Measurements from ENCODE around the gene POMC. TPM values are rescaled to one million over a fixed set of nuclear protein-coding genes. Genes with fewer than 3 reads are reported as not detected.

POMC gene
- total RNA-seq, 1 experiment from 2014 or later, result not detected

DNA sequence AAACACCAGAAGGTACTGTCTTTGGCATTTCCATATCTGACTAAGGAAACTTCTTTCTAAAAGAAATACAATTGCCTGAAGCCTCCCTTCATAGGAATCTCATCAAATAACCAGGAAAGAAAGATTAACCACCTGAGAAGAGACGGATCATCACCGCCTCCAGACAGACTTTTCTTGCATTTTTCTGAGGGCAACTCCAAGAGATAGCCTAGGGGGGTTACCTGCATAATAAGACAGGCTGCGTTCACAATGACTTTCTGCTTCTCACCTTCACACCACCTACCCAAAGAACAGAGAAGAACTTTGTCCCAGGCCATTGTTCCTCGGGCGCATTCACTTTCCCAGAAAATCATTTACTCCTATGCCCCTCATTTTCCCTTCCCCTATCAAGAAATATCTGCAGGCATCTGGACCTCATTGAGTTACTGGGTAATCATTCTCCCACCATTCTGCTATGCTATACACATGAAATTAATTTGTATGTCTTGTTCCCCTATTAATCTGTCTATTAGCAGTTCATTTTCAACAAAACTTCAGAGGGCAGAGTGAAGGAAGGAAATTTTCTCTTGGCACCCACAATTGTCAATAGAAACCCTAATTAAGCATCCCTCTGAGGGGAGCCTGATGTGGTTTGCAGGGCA lies 8.3 kb upstream of the POMC start:
- CTCF ChIA-PET, result no interaction called here
- intact Hi-C loops (cut with micrococcal nuclease; ENCODE audit: unreplicated experiment), result no loop called here
- no peaks in the 10 kb centered on the region for H3K9me3 Mint-ChIP-seq (ENCODE audit: low read depth, unreplicated experiment)

DNA sequence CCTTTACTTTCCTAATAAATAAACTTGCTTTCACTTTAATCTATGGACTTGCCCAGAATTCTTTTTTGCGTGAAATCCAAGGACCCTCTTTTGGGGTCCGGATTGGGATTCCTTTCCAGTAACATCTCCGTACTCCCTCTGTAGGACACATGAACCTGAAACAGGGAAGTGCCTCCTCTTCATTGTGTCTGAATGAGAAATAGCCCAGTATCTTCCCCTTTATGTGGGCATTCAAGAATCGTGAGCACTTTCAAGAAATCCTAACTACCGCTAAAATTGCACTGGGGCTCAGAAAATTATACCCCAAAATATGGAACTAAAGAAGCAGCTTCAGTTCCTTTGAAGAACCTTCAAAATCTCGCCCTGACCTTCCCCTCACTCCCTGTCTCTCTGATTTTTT lies 7.8 kb upstream of the POMC start:
- no peaks in the 10 kb centered on the region for H3K36me3 Mint-ChIP-seq (ENCODE audit: insufficient read depth, unreplicated experiment)
- intact Hi-C loops (cut with micrococcal nuclease; ENCODE audit: unreplicated experiment), result no loop called here
- H3K27ac Mint-ChIP-seq (ENCODE audit: unreplicated experiment), result no peak overlapping the region
- H3K9me3 Mint-ChIP-seq (ENCODE audit: low read depth, unreplicated experiment), result no peaks in the 10 kb centered on the region
- H3K4me1 Mint-ChIP-seq (ENCODE audit: low read depth, unreplicated experiment), result no peaks in the 10 kb centered on the region
- CTCF ChIA-PET, result no interaction called here
- H3K4me3 Mint-ChIP-seq (ENCODE audit: low read depth, unreplicated experiment), result no peak overlapping the region
- BruUV-seq (replicated peaks), result no TSS peak
- DNase-seq, result no peak
- H3K27me3 Mint-ChIP-seq (ENCODE audit: unreplicated experiment), result peaks cover 79% of the 10 kb centered on the region
- TF ChIP-seq, protein P1, sequence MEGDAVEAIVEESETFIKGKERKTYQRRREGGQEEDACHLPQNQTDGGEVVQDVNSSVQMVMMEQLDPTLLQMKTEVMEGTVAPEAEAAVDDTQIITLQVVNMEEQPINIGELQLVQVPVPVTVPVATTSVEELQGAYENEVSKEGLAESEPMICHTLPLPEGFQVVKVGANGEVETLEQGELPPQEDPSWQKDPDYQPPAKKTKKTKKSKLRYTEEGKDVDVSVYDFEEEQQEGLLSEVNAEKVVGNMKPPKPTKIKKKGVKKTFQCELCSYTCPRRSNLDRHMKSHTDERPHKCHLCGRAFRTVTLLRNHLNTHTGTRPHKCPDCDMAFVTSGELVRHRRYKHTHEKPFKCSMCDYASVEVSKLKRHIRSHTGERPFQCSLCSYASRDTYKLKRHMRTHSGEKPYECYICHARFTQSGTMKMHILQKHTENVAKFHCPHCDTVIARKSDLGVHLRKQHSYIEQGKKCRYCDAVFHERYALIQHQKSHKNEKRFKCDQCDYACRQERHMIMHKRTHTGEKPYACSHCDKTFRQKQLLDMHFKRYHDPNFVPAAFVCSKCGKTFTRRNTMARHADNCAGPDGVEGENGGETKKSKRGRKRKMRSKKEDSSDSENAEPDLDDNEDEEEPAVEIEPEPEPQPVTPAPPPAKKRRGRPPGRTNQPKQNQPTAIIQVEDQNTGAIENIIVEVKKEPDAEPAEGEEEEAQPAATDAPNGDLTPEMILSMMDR (IDR thresholded peaks at IDR 0.05; ENCODE audit: unreplicated experiment), result no peak

More for the DNA sequence above, 8.3 kb upstream of the POMC start:
- Mint-ChIP-seq H3K4me1 (ENCODE audit: low read depth, unreplicated experiment) (no peaks in the 10 kb centered on the region), H3K36me3 (ENCODE audit: insufficient read depth, unreplicated experiment) (no peaks in the 10 kb centered on the region), H3K27me3 (ENCODE audit: unreplicated experiment) (peaks cover 74% of the 10 kb centered on the region), H3K27ac (ENCODE audit: unreplicated experiment) (no peak overlapping the region), H3K4me3 (ENCODE audit: low read depth, unreplicated experiment) (no peak overlapping the region)
- no peak for DNase-seq
- no TSS peak for BruUV-seq (replicated peaks)
- TF ChIP-seq, protein P1 (IDR thresholded peaks at IDR 0.05; ENCODE audit: unreplicated experiment), result no peak

DNA sequence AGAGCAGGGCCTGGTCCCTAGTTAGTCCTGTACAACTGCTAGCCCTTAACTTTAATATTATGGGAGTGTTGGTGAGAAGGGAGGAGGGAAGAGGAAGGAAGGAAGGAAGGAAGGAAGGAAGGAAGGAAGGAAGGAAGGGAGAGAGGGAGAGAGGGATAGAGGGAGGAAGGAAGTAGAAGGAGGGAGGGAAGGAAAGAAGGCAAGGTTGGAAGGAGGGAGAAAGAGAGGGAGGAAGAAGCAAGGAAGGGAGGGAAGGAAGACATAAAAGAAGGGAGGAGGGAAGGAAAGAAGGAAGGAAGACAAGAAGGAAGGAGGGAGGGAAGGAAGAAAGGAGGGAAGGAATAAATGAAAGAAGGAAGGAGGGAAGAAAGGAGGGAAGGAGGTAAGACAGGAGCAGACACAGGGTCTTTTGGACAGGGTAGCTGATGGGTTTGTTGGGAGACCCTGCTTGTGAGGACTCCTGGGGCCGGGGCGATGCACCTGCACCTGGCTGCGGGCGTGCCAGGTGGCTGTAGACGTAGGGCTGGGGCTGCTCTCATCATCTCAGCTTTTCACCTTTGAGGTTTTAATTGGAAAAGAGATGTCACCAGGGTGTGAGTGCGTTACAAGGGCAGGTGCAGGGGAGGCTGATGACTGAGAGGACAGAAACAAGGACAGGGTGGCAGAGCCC lies 5.9 kb upstream of the POMC start:
- Mint-ChIP-seq H3K9me3 (ENCODE audit: low read depth, unreplicated experiment) (no peaks in the 10 kb centered on the region), H3K27me3 (ENCODE audit: unreplicated experiment) (peaks cover 97% of the 10 kb centered on the region), H3K4me1 (ENCODE audit: low read depth, unreplicated experiment) (no peaks in the 10 kb centered on the region), H3K4me3 (ENCODE audit: low read depth, unreplicated experiment) (no peak overlapping the region), H3K36me3 (ENCODE audit: insufficient read depth, unreplicated experiment) (no peaks in the 10 kb centered on the region), H3K27ac (ENCODE audit: unreplicated experiment) (no peak overlapping the region)
- intact Hi-C loops (cut with micrococcal nuclease; ENCODE audit: unreplicated experiment), result no loop called here
- DNase-seq, result no peak
- CTCF ChIA-PET, result no interaction called here
- no TSS peak for BruUV-seq (replicated peaks)
- TF ChIP-seq, protein P1 (IDR thresholded peaks at IDR 0.05; ENCODE audit: unreplicated experiment), result no peak

DNA sequence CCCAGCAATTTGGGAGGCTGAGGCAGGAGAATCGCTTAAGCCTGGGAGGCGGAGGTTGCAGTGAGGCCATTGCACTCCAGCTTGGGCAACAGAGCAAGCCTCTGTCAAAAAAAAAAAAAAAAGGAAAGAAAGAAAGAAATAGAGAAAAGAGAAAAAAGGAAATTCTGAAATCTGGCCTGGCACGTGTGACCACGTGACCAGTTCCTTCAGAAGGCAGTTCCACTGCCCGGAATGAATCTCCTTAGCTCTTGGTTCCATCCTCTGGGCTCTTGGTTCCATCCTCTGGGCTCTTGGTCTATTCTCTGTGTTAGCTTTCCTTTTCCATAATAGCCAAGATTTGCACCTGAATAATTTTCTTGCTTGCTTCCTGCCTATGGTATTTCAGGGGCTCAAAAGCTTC lies 5.3 kb upstream of the POMC start:
- TF ChIP-seq, protein P1 (IDR thresholded peaks at IDR 0.05; ENCODE audit: unreplicated experiment), result no peak
- no peaks in the 10 kb centered on the region for H3K36me3 Mint-ChIP-seq (ENCODE audit: insufficient read depth, unreplicated experiment)

More for the DNA sequence above, 5.3 kb upstream of the POMC start:
- no peak for DNase-seq
- CTCF ChIA-PET, result no interaction called here
- no TSS peak for BruUV-seq (replicated peaks)
- no peak overlapping the region for H3K27ac Mint-ChIP-seq (ENCODE audit: unreplicated experiment)
- H3K9me3 Mint-ChIP-seq (ENCODE audit: low read depth, unreplicated experiment), result no peaks in the 10 kb centered on the region
- intact Hi-C loops (cut with micrococcal nuclease; ENCODE audit: unreplicated experiment), result no loop called here
- H3K27me3 Mint-ChIP-seq (ENCODE audit: unreplicated experiment), result peaks cover 98% of the 10 kb centered on the region
- H3K4me1 Mint-ChIP-seq (ENCODE audit: low read depth, unreplicated experiment), result no peaks in the 10 kb centered on the region
- H3K4me3 Mint-ChIP-seq (ENCODE audit: low read depth, unreplicated experiment), result no peak overlapping the region
